Stimulated activated CD4-positive, alpha-beta T cell treated with anti-CD3 and anti-CD28 coated beads, Interleukin-15, amount 100 ng/mL, for 48 hours (primary cell): ENCODE data around the gene GSTK1.
A peak's percentile ranks its signal among the peaks of the same experiment; 100 is the strongest.
"Not testable (repeated sequence)": the region's sequence is repeated elsewhere in the genome, so short reads cannot be mapped to it uniquely, and the experiment has no call there.

ENCODE experiments used
- DNase-seq, 2 donors: peaks; one replicate each; pipeline ENCODE4 v3.0.0-alpha.2; 2020; ENCODE audit warnings: low read depth in 2 of 2

GSTK1 gene

DNA sequence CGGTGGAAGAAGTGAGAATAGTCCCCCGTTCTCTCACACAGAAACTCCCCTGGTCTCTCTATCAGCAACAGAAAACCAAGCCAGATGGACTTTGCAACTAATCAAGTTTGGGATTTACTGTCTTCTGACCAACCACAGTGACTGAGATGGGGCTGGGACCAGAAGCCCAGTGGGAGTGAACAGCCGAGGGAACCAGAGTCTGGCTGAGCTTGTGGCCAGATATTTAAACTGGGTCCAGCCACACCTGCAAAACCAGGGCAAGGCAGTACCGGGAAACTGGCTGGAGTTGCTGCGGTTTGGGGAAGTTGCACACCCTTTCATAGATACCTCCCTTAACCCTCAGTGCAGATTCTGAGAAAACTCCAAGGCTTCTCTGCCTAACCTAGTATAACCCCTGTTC is 6.0 kb downstream of the GSTK1 start:
- DNase-seq = no peak

DNA sequence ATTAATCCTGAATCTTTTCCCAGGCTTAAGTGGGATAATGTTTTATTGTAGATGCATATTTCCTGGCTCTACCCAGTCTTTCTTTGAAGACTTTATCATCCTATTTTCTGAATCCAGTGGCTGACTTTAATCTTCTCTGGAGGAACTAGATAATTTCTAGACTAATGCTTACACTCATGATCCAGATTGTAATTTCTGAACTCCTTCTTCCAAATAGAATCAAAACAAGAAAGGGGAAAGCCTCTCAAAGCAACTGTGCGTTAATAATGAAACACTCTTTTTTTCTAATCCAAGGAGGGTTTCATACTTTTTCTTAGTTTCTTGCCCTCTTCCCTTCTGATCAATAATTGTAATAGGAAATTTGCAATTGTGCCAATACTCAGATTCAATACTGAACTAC is 8.0 kb downstream of the GSTK1 start:
- no peak for DNase-seq

DNA sequence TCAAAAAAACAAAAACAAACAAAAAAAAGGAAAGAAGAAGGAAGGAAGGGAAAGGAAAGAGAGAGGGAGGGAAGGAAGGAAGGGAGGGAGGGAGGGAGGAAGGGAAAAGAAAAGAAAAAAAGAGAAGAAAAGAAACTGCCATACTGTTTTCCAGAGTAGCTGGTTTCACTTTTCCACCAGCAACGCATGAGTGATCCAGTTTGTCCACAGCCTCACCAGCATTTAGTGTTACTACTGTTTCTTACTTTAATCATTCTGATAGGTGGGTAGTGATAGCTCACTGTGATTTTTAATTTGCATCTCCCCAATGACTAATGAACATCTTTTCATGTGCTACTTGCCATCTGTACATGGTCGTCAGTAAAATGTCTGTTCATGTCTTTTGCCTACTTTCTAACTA is 9.6 kb downstream of the GSTK1 start:
- no peak for DNase-seq

DNA sequence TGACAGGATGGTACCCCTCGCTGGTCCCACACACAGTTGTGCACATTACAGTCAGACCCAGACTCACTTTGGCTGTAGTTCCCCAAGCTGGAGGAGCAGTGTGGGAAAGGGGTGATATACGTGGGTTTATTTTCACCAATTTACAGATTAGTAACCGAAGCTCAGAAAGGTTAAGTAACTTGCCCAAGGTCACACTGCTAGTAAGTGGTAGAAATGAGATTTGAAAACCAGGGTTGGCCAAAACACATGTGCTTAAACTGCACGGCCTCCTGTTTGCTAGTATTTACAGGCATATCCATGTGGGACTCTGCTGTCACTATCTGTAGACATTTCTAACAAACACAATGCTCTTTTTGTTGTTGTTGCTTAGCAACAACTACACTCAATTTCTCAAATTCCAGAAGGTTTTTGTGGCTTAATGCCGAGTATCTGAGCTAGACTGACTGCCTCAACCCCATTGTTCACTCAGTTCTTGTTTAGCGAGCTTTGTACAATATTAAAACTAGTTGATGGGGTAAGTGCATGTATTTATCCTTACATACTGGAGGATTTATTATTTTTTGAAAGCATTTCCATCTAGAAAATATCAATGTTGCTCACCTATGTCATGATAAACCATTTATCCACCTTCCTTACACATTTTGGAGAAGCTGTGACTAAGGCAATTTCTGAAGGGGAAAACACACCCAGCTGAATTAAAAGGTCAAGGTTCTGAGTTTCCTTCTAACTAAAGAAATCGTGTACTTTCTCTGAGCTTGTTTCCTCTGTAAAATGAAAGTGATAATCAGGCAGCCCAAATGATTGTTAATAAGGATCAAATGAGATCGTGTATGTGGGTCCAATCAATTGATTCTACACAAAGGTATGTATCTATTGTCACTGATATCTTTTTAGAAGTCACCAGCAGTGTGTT is 16.2 kb downstream of the GSTK1 start:
- DNase-seq = no peak

DNA sequence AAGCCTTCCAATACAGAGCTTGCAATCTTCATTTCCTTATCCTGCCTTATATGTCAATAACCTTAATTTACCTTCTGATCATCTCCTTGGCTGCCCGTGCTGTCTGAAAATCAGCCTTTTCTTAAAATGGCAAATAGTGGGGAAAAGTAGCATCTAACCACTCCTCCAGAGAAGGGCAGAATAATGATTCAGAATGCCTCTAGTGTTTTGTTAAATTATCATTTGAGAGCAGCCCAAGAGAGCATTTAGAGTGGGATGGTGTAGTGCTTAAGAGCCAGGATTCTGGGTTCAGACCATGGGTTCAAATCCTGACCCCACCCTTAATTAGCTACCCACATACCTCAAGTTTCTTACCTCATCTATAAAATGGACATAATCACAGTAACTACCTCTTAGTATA is 16.9 kb downstream of the GSTK1 start:
- no peak for DNase-seq

DNA sequence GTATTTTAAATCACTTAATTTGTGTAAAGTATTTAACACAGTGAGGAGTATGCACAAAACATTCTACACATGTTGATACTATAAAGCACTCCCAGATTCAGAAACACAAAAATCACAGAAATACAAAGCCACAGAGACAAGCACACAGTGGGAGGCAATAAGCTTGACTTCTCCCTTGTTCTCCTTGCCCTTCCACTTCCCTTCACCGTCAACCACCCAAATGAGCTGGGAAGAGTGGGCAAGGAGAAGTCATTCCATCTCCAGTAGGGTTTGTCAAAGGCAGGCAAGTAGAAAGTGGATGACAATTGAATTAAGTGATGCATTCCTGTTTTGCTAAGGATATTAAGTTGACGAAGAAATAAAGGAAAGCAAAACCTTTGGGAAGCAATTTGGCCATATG is 17.3 kb downstream of the GSTK1 start:
- DNase-seq = no peak

DNA sequence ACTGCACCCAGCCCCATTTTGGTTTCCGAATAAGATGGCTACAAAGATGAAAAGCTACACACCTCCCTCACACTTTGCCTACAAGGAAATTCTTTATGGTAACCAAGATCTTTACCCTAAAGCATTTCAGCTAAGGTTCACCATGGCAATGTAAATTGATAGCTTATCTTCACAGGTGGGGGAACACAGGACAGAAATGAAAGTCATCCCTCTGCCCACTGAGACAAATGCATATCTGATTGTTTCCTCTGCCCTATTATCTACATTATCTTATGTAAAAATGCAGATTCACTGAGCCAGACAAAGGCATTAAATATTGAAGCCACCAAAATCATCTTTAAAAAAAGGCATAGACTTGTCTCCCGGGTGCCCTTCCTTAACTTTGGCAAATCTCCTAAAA is 18.3 kb downstream of the GSTK1 start:
- DNase-seq = no peak

DNA sequence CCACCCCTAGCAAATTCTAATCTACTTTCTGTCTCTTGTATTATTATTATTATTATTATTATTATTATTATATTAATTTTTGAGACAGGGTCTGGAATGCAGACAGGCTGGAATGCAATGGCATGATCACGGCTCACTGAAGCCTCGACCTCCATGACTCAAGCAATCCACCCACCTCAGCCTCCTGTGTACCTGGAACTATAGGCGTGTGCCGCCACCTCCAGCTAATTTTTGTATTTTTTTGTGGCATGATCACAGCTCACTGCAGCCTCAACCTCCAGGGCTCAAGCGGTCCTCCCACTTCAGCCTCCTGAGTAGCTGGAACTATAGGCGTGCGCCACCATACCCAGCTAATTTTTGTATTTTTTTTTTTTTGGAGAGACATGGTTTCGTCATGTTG is 18.9 kb downstream of the GSTK1 start:
- no peak for DNase-seq

DNA sequence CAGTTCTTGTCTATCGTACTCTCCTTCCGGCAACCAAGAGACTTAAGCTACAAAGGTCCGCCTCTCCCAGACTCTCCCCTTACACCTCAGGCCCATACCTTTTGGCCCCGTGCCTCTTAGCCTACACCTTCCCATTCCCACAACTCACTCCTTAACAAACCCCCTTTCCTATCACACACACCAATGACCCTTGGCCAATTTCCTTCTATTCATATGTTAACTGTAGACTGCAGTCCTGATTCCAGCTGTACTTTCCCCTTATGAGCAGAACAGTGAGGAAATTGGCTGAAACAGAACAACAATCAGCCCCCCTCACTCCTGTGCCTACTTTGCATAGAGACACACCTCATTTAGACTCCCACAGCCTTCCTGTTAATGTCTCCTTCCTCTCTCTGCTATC is 20.1 kb downstream of the GSTK1 start:
- no peak for DNase-seq

DNA sequence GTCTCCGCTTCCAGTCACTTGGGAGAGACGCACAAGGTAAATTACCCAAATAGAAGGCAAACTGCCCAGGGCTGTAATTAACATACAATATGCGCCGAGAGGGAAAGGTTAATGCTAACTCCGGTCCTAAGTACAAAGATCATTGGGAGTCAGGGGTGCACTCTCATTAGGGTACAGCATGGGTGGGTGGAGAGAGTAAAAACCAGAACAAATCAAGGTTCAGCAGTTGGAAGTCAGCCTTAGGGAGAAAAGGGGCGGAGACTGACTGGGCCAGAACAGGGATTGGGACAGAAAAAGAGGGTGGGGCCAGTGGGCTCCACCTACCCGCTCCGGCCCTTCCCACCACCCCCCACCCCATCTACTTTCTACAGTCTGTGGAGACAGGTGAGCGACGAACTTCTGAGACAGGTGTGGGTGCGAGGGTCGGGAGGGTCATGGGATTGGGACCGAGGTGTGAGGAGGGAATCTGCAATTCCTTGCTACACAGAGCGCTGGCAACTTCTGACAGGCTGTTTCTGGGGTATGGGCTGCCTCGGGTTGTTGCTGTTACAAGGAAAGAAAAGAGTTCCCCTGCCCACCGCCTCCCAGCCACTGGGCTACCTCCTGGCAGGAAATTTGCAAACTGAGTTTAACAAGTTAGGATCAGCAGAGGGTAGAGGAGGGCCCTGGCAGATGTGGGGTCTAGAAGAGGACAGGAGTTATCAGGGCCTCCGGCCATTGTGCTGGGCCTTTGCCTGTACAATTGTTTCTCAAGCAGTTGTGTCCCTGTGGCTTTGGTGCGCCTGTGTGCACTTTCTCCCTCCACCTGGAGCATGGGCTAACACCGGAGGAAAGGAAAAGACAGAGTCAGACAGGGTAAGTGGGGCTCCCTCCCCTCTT is 21.6 kb downstream of the GSTK1 start, which contains the start of gene TMEM139:
Gene TMEM139 (plus strand): TSS at position 368 of the 879 bp plus-strand sequence. CDS start 1,000 bp downstream, outside the sequence.
- no peak for DNase-seq

DNA sequence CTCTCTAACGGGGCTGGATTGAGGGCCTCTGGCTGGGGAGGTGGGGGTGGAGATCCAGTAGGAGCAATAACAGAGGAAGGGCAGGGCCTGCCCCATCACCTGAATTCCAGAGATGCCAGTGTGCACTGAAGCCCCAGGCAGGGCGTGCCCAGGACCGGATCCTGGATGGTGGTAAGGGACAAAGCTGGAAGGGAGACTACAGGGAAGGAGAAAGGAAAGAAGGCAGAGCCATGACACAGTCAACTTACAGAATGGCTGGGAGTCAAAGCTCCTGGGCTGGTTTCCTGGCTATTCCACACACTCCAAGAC is 22.2 kb downstream of the GSTK1 start:
- no peak for DNase-seq

DNA sequence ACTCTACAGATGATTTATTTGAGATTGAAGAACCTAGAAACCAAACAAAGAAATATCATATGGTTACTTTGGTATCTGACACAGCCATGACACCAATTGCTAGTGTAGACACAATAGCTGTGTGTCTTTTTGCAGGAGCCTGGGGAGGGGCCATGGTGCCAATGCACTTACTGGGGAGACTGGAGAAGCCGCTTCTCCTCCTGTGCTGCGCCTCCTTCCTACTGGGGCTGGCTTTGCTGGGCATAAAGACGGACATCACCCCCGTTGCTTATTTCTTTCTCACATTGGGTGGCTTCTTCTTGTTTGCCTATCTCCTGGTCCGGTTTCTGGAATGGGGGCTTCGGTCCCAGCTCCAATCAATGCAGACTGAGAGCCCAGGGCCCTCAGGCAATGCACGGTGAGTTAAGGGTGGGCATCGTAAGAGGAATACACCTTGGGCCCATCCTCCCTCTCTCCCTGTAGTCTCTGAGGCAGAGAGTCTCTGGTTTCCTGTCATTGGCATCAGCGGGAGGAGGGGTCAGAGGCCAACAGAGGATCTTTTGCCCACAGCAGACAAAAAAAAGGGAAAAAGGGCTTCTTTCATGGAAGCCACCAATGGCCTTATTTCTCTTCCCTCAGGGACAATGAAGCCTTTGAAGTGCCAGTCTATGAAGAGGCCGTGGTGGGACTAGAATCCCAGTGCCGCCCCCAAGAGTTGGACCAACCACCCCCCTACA is 22.7 kb downstream of the GSTK1 start:
- DNase-seq = no peak

DNA sequence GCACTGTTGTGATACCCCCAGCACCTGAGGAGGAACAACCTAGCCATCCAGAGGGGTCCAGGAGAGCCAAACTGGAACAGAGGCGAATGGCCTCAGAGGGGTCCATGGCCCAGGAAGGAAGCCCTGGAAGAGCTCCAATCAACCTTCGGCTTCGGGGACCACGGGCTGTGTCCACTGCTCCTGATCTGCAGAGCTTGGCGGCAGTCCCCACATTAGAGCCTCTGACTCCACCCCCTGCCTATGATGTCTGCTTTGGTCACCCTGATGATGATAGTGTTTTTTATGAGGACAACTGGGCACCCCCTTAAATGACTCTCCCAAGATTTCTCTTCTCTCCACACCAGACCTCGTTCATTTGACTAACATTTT is 23.3 kb downstream of the GSTK1 start:
- no peak for DNase-seq

DNA sequence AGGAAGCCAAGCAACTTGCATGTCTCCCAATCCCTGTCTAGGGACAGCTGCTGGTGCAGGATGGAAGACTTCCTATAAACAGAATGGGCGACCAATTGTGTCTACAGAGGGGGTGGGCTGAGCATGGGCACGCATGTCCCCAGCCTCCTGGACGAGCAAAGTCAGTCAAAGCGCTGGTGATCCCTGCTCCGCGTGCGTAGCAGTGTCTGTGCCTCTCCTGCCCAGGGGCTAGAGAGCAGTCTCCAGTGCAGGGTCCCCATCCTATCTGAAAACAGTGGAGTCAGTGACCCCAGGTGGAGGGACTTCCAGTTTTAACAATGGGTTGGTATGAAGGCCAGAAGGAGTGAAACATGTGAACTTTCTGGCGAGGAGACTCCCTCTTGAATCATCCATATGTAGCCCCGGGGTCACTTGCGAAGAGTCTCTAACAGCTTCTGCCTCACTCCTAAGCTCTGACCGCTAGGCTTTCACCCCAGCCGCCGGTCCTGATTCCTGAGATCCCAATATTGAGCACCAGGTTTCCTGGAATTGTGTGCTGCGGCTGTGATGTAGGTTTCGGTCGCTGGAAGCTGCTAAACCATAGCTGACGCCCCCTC is 24.2 kb downstream of the GSTK1 start:
- no peak for DNase-seq

DNA sequence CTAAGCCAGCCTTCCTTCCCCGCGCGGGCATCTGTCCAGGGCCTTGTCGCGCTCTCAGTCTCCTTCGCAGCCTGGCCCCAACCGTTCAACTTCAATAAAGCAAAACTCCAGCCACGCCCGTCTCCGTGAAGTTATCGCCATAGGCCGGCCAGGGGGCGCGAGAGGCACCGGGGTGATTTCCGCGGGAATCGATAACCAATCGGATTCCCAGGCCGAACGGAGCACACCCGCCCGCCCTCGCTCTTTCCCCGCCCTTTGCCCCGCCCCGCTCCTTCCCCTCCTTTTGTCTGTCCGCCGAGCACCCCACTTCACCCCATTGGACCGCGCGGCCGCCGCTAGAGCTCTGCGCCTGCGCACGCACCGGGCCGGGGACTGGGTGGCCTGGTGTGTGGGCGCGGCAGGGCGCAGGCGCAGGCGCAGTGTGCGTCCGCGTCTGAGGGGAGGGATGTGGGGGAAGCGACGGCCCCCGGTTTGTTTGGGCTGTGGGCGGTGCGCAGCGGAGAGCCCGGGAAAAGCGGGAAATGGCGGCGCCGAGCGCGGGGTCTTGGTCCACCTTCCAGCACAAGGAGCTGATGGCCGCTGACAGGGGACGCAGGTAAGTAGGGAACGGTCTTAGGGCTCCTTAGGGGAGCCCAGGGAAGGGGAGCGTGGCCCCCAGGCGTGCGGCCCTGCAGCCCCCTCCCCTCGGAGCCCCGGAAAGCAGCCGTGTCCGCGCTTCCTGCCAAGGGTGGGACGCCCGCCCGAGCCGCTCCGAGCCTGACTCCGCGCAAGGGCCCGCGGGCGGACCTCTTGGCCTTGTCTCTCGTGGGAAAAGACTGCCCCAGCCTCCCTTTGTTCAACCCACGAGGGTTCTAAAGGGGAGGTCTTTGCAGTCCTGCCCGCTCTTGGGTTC is 24.9 kb downstream of the GSTK1 start, which contains the start of gene CASP2:
Gene CASP2 (plus strand): TSS at position 417 of the 892 bp plus-strand sequence. CDS start 105 bp downstream, at position 522.
- DNase-seq = peak; percentile 98 to 99

DNA sequence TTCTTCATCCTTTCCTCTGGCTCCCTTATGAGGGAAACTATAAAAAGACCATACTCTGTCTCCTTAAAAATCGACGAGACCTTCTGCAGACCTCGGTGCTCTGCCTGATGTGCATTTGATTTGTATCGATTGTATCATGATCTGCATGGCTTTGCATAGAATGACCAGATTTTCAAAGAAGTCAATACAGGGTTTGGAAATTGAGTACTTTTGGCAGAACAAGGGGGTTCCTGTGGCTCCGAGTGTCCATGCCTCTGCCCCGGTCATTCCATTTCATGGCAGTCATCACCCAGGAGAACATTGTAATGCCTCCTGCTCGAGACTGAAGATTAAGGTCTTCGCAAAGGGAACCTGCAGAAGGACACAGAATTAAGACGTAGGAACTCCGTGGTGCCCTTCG is 25.6 kb downstream of the GSTK1 start:
- no peak for DNase-seq

DNA sequence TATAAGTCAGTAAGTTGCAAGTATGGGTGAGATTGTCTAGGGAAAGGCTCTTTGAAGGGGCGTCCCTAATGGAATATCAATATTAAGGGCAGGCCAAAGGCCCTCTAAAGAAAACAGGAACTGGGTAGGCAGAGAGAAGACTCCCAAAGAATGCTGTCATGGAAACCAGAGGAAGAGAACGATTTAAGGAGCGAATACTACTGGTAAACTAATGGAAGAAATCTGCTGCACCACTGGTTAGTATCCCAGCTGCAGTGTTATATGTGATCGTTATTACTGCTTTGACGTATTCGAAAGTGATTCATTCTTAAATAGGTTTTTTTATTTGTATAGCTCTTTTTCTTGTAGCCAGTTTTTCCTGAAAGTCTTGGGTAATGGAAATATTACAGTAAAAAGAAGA is 26.2 kb downstream of the GSTK1 start:
- DNase-seq = no peak

DNA sequence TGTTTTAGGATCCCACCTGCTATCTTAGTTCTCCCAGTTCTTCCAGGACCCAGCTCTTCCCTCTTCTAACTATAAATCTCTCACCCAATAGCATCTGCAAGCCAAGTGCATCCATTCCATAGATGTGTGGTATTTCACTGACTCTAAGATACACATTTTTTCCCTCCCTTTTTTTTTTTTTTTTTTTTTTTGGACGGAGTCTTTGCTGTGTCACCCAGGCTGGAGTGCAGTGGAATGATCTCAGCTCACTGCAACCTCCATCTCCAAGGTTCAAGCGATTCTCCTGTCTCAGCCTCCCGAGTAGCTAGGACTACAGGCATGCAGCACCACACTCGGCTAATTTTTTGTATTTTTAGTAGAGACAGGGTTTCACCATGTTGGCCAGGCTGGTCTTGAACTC is 26.6 kb downstream of the GSTK1 start:
- DNase-seq = not testable (repeated sequence)

DNA sequence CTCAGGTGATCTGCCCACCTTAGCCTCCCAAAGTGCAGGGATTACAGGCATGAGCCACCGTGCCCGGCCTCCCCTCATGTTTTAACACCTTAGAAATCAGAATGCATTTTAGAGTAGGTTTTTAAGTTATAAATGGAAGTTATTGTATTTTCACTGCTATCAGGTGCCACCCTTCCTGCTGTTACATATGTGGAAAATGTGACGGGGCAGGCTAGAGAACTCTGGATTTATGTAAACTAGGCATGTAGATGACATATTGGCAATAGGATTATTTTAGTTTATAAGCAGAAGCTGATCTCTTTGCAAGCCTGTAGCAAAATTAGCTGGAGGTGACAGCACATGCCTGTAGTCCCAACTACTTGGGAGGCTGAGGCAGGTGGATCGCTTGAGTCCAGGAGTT is 27.1 kb downstream of the GSTK1 start:
- DNase-seq = no peak

DNA sequence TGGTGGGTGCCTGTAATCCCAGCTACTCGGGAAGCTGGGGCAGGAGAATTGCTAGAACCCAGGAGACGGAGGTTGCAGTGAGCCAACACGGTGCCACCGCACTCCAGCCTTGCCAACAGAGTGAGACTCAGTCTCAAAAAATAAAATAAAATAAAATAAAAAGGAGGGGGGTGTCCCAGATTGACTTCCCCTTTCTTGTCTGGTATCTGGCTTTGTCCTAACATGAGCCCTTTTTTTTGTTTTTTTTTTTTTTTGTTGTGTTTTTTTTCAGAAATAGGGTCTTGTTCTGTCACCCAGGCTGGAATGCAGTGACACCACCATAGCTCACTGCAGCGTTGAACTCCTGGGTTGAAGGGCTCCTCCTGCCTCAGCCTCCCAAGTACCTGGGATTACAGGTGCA is 29.6 kb downstream of the GSTK1 start:
- no peak for DNase-seq

DNA sequence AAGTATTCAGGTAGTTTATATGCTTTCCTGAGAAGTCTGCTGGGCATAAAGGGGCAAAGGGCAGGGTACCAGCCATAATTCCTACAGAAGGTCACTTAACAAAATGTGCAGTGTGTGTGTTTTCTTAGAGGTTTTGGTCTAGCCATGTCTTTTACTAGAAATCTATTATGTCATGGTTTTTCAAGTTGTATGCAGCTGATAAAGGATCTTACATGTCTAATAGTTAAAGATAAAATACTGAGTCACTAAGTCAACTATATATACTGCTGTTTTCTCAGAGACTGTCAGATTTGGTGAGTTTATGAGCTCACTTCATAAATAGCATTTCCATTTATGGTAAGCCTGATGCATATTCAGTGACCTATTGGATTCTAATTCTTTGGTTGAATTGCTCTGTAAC is 32.6 kb downstream of the GSTK1 start:
- DNase-seq = no peak
